ENCODE data around the gene U2AF2.

DNA sequence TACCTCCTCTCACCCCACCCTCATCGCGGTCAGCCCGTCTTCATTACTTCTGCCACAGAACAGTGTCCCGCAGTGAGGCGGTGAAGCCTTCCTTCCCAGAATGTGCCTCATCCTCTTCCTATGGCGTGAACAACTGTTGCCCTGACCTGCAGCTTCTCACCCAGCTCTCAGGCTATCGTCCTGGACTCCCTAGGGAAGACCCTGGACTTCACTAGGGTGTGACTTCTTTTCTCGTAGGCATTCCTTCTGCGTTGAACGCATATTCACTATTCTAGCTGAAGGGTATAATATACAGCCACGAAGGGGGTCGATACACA, 48.4 kb upstream of the U2AF2 start:
- TF ChIP-seq, protein P1, sequence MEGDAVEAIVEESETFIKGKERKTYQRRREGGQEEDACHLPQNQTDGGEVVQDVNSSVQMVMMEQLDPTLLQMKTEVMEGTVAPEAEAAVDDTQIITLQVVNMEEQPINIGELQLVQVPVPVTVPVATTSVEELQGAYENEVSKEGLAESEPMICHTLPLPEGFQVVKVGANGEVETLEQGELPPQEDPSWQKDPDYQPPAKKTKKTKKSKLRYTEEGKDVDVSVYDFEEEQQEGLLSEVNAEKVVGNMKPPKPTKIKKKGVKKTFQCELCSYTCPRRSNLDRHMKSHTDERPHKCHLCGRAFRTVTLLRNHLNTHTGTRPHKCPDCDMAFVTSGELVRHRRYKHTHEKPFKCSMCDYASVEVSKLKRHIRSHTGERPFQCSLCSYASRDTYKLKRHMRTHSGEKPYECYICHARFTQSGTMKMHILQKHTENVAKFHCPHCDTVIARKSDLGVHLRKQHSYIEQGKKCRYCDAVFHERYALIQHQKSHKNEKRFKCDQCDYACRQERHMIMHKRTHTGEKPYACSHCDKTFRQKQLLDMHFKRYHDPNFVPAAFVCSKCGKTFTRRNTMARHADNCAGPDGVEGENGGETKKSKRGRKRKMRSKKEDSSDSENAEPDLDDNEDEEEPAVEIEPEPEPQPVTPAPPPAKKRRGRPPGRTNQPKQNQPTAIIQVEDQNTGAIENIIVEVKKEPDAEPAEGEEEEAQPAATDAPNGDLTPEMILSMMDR (IDR thresholded peaks at IDR 0.05): no peak
- no peak for TF ChIP-seq POLR2A (IDR thresholded peaks at IDR 0.05)

Data from Peyer's patch (tissue), 4 donors.